Activated naive CD4-positive, alpha-beta T cell treated with anti-CD3 and anti-CD28 coated beads, Interleukin-2, amount 50 U/mL, for 16 hours (primary cell): ENCODE data around the gene NDUFB11.

Experiments
- DNase-seq: peaks from one replicate; pipeline ENCODE4 v3.0.0-alpha.2; 2020

NDUFB11 gene

DNA sequence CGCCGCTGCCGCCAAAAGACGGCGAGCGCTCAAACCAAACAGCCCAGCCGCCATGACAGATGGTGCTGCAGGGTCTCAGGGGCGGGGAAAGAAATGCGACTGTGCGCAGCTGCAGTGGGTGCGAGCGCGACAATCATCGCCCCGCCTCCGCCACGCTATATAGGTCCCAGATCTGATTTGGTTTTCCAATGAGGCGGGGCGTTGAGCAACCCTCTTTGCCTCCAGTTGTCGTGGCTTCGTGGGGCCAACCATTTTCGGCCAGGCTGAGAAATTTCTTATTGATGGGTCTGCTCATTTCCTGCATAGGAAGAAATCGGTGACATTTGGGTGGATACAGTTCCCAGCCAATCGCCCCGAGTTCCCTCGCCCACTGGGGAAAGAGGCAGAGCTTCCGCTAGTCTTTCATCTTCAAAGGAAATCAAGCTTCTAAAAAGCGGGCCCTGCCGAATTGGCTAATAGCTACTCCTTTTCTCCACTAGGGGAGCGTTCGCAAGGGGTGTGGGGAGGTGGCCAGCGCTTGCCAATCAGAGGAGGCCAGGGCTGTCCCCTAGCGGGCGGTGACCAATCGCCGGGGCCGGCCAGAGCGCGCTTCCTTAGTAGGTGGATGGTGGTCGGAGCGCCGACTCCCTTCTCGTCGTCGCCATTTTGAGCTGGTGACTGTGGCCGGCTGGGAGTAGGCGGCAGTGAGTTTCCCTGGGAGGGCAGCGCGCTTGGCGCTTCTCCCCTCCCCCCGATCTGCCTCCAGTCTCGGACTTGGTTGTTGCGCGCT, at the start of gene NDUFB11, which contains the start of gene RBM10:
TSS of gene NDUFB11 (minus strand) at position 77 of the 769 bp plus-strand sequence. CDS start at position 54, 23 bp downstream.
TSS of gene RBM10 (plus strand) at position 596 of the 769 bp plus-strand sequence. CDS start 2,261 bp downstream, outside the sequence.
- peak; percentile 89 for DNase-seq

DNA sequence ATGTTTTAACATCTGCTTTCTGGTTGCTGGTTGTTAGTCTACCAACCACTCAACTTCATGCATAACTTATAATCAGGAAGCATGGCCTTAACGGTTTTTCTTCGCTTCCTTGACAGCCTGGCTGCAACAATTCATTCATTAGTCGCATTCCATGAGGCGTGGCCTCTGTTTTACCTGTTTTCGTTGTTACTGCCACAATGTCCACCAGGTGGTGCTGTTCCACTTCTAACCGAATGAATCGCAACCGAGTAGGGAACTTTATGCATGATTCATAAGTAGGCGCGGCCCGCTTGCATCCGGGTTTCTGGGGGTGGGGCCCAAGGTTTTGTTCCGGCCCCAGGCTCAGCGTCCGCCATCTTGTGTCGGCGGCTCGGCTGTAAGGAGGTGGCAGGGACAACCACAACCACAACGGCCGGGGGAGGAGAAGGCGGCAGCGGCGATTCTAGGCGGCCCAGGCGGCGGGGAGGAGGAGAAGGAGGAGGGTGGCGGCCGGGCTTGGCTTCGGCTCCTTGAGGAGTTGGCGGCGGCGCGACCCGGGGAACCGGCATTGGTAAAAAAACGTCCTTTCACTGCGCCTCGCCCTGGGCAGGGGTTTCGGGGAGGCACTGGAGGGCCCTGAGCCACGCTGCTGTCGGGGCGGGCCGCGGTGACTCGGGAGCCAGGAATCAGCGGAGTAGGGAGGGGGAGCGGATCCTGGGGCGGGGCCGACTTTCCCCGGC, 49.1 kb upstream of the NDUFB11 start, which contains the start of gene UBA1:
TSS of gene UBA1 (plus strand) at position 355 of the 719 bp plus-strand sequence. CDS start 4,974 bp downstream, outside the sequence.
- DNase-seq = peak; percentile 89

DNA sequence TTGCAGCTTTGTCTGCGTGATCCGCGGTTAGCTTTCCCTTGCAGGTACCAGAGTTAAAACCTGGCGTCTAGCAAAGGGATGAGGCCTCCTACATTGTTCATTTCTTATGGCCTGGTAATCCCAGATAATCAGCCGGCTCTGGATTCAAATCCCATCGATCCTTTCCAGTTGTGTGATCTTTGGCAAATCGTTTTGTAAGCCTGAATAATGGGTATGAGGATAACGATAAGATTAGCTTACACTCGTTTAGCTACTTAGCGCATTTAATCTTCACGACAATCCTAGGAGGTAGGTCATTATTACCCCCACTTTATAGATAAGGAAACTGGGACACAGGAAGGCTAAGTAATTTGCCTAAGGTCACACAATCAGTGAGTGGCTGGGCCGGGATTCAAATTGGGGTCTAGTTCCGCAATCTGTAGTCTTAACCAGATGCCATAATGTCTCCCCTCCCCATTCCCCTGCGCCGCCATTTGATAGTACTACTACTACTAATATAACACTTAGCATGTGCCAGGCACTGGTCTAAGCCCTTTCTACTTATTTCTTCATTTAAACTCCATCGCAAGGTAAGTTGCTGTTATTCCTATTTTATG, 47.4 kb upstream of the NDUFB11 start:
- no peak for DNase-seq

DNA sequence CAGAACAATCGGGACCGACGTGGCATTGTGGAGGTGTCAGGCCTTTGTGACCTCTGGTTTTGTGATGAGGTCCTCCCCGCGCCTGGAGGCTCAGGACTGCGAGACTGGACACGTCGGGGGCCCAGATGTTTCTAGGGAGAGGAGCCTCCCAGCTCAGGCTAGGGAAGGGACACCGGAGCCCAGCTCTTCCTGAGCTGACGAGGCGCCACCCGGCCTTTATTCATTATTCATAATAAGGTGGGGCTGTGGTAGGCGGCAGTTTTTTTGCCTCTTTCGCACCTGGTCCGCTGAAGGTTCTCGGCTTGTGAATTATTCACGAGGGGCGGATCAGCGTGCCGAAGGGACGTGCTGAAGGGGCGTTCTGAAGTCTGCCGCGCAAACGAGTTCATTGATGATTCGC, 46.8 kb upstream of the NDUFB11 start:
- peak; percentile 64 for DNase-seq

DNA sequence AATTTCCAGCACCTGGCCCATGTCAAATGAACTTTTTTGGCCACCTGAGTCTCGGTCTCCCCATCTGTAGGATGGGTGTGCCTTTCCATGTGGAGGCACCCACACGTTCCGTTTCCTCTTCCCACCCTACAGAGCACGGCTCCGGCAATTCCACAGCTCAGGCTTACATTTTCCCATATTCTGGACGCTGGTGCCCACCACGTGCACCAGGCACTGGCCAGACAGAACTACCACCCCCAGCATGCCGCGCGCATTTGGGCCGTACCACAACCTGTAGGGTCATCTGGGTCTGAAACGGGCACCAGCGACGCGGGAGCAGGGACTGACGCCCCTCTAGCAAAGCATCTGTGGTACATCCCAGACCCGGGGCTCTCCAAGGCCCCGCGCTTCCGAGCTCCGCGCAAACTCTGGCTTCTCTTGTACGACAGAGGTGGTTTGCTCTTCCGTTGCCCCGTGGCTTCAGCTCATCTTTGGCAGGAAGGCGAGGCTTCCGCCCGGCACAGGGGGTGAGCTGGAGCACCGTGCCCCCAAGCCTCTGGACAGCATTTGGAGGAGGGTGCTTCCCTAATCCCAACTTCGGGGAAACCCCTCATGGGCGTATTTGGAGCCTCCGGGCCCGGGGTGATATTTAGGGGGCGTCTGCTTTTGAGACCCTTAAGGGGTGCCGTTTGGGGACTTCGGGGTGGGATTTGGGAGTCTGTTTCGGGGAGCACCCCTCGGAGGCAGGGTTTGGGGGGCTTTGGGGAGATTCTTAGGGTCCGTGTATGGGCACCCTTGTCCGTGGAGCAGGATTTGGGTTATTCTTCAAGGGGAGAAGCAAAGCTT, 46.2 kb upstream of the NDUFB11 start:
- peak; percentile 85 for DNase-seq

DNA sequence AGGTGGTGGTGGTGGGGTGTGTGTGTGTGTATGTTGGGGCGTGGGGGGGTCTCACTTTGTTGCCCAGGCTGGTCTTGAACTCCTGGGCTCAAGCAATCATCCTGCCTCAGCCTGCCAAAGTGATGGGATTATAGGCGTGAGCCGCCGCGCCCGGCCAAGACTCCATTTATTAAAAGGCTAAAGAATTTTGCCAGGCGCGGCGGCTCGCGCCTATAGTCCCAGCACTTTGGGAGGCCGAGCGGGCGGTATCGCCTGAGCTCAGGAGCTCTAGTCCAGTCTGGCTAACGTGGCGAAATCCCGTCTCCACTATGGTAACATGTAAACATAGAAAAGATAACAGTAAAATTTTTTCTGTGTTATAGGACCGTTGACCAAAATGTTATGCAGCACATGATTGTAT, 45.4 kb upstream of the NDUFB11 start:
- DNase-seq = no peak

DNA sequence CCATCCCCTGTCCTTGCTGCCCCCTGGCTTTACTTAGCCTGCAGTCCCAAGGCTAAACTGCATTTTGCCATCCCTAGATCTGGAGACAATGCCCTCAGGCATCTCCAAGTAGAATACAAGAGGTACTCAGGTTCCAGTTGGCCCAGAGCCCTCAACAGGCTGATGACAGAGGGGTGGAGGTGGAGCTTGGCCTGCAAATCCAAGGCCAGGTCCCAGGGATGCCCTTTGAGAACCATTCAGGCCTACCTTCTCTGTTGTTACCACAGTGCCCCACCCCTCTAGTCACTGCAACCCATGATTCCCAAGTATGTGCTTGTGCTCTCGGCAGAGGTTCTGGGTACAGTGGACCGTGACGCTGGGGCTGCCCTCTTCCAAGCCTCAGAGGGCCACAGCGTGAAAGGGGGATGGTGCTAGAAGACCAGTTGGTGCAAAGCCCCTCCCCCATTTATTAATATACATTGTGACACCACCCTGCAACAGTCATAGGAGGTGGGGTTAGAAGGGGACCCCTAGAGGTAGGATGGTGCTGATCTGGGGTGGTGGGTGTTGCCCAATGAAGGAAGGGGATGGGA, 42.7 kb upstream of the NDUFB11 start:
- DNase-seq = no peak

DNA sequence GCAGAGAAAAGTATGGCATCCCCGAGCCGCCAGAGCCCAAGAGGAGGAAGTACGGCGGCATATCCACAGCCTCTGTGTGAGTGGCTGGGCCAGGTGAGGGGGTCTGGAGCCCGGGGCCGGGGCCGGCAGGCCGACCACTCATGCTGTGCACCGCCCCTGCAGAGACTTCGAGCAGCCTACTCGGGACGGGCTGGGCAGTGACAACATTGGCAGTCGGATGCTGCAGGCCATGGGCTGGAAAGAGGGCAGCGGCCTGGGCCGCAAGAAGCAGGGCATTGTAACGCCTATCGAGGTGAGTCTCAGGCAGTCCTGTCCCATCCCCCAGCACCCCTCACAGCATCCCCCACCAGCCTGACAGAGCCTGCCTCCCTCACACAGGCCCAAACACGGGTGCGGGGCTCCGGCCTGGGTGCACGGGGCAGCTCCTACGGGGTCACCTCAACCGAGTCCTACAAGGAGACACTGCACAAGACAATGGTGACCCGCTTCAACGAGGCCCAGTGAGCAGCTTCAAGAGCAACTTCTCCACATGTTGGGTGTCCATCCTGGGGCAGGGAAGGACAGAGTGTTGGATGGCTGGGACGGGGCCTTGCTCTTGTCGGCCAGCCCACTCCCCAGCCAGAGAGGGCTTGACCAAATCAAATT, 41.7 kb upstream of the NDUFB11 start:
- no peak for DNase-seq

DNA sequence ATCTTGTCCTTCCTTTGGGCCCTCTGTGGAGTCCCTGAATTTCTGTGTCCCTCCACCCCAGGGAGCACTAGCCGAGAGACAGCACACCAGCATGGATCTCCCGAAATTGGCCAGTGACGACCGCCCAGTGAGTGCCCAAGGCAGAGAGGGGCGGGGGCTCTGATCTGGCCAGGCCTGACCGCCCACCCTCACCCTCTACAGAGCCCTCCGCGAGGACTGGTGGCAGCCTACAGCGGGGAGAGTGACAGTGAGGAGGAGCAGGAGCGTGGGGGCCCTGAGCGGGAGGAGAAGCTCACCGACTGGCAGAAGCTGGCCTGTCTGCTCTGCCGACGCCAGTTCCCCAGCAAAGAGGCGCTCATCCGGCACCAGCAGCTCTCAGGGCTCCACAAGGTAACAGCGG, 40.7 kb upstream of the NDUFB11 start:
- no peak for DNase-seq

DNA sequence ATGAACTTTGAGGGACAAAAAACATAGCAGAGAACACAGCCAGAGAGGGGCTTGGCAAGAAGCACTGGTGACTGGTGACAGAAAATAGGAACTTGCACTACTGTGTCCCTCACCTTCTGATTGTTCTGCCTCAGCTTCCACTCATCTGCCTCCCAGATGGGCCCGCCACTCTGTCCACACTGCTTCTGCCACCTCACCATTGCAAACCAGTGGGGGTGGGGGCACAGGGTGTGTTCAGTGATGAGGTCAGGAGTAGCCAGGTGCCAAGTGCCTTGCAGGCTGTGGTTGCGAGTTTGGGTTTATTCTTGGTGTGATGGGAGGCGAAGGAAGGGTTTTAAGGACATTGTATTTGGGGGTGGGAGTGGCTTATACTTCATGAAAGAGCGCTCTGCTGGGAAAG, 40.0 kb upstream of the NDUFB11 start:
- no peak for DNase-seq

DNA sequence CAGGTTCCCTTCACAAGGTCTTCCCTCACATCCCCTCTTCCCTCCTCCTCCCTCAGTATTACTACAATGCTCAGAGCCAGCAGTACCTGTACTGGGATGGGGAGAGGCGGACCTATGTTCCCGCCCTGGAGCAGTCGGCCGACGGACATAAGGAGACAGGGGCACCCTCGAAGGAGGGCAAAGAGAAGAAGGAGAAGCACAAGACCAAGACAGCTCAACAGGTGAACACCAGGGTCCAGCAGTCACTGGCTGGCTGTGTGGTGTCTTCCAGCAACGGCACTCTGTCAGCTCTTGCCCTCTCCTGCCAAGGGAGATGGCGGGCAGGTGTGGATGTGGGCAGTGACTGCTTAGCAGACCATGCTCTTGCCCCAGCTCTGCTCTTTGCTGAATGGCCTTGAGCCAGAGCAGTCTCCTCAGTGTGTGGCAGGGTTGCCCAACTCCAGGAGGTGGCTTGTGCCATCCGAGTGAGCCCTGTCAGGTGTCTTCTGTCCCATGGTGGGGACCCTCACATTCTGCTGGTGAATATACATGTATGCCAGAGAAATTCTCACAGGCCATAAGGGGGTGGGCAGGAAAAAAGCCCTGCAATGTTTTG, 37.7 kb upstream of the NDUFB11 start:
- DNase-seq = no peak

DNA sequence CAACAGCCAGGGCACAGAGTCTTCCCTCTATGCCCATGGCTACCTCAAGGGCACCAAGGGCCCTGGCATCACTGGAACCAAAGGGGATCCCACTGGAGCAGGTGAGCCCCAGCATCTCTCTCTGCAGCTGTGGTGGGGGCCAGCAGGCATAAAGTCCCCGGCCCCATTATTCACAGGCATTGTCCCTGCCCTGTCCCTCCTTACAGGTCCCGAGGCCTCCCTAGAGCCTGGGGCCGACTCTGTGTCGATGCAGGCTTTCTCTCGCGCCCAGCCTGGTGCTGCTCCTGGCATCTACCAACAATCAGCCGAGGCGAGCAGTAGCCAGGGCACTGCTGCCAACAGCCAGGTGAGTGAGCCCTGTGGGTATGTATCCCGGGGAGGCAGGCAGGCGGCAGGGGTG, 36.8 kb upstream of the NDUFB11 start:
- DNase-seq = no peak

DNA sequence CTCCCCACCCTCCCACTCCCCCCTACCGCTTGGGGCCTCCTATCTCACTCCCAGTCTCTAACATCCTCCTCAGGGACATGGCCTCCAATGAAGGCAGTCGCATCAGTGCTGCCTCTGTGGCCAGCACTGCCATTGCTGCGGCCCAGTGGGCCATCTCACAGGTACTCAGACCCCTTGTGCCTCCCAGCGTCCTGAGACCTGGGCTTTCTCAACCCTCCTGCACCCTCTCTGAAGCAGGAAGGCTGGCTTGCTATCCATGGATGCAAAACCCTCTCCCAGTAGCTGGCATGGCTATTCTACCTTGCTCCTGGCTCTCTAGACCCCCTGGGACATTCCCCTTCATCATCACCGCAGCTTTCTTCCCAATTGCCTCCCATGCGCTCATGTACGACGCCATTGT, 35.8 kb upstream of the NDUFB11 start:
- no peak for DNase-seq

DNA sequence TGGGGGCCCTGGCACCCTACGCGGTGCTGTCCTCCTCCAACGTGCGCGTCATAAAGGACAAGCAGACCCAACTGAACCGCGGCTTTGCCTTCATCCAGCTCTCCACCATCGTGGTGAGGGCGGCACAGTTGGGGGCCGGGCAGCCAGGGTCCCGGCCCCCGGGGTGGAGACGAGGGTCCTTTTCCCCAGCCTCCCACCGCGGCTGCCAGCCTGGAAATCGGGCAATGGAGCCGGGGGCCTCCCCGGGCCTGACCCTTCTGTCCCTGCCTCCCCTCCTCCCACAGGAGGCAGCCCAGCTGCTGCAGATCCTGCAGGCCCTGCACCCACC, 35.4 kb upstream of the NDUFB11 start:
- no peak for DNase-seq

DNA sequence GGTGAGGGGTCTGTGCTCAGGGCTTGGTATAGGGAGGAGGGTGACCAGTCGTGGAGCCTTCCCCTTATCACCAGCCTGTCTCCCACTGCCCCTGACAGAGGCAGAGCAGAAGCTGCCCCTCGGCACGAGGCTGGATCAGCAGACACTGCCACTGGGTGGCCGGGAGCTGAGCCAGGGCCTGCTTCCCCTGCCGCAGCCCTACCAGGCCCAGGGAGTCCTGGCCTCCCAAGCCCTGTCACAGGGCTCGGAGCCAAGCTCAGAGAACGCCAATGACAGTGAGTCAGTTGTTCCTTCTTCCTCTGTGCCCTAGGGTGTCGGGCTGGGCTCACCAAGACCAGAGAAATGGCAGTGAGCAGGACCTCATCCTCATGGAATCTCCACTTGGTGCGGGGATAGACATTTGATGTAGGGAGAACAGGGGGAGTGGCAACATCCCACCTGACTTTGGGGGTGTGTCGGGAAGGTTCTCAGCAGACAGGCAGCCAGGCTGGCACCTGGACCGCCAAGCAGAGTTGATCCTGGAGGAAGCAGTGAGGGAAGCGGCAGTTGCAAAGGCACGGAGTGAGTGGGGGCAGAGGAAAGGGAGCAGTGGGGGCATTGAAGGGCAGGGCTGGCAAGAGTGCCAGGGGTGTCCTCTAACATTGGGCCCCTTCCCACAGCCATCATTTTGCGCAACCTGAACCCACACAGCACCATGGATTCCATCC, 34.9 kb upstream of the NDUFB11 start:
- DNase-seq = no peak

DNA sequence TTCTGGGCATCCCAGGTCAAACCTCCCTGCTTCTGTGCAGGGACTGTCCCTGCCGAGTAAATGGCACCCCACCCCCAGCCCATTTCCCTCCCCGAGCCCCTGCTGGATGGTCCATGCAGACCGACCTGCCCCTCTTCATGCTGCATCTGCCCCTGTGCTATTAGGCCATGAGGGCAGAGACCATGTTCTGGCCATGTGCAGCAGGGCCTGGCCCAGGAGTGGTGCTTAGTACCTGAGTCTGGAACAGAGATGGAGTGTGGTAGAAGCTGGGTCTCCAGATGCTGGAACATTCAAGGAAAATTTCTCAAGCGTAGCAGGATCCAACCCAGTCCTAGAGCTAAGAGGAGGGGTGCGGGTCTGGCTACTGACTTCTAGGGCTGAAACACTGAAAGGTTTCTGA, 33.8 kb upstream of the NDUFB11 start:
- no peak for DNase-seq

DNA sequence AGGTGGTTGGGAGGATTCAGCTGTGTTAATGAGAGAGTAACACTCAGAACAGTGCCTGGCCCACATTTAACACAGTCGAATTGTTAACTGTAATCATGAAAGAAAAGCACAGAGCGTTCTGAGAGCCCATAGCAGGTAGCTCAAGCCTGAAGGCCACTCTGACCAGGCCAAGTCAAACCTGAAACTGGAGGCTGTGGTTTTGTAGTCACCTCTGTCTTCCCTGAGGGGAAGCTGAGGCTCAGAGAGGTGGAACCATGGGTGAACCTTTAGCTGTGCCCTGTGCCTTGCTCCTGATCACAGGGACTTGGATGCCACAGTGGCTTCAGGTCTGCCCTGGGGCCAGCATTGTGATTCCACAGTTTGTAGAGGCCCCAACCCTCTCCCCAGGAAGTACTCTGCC, 32.6 kb upstream of the NDUFB11 start:
- DNase-seq = no peak

DNA sequence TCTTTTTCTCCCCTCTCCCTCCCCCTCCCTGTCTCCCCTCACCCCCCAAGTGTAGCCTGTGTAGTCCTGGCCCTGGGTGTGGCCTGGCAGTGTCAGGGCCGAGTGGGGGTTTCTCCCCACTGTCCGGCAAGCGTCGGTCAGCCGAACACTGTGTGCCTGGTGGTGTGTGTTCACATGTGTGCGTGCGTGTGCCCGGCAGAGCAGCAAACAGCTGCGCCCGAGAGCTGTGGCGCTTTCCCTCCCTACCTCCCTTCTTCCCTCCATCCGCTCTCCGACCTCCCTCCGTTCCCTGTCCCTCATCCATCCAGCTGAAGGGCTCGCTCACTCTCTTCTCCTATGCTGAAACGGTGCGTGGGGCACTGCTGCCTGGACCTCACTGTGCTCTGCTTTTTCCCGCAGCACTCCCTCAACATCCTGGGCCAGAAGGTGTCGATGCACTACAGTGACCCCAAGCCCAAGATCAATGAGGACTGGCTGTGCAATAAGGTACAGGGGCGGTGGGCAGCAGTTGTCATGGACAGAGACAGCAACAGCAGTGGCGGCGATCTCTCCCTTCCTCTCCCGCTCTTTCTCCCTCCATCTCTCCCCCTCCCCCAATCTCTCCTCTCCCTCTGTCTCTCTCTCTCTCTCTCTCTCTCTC, 31.7 kb upstream of the NDUFB11 start:
- DNase-seq = no peak

DNA sequence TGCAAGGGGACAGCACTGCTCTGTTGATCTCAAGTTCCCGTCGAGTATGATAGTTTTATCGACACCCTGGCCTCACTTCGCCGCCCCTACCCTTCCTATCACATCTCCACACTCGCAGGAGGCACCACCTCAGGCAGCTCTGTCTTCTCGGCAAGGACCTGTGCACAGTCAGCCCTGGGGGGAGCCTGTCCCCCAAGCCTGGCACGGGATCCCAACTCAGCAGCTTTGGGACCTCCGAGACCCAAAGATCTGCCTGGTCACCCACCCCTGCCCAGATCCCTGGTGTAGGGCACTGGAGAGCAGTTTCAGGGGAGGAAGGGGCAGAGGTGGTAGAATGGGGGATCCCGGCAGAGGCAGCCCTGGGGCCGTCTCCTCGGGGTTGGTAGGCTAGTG, 31.1 kb upstream of the NDUFB11 start:
- DNase-seq = no peak

DNA sequence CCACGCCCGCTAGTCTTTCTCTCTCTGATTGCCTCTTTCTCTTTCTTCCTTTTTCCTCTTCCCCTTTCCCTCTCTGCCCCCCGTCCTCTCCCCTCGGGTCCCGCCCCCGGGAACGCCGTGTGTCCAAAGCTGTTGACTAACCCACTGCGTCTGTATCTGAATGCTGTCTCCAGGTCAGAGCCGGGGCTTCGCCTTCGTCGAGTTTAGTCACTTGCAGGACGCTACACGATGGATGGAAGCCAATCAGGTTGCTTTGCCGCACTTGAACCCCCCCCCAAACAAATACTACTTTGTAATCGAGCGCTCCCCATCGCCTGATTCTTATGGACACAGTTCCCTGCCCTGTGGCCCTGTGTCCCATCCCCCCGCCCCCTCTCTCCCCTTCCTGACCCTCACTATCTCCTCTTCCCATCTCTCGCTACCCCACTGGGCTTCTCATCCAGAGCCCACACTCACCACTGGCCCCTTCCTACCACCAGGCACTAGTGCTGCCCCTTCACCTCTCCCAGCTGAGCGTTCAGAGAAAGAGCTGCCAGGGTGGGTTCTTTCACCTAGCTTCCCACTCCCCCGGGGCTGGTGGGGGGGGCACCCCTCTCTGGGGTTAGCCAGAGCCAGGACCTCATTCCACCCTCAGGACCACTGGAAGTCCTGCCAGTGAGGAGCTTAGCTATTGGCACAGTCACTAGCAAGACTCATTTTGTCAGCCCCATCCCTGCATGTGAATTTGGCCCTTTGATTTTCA, 30.5 kb upstream of the NDUFB11 start:
- DNase-seq = no peak
